Muscle layer of duodenum (tissue), 2 donors: ENCODE data around the gene DTNB.
"Not testable (repeated sequence)": the region's sequence is repeated elsewhere in the genome, so short reads cannot be mapped to it uniquely, and the experiment has no call there.

Experiments
- H3K27ac ChIP-seq: one replicate; pipeline ENCODE4 v1.7.0; 2013; ENCODE audit warnings: mild to moderate bottlenecking, low read length
- H3K27me3 ChIP-seq: one replicate; pipeline ENCODE4 v1.7.0; 2013; ENCODE audit warnings: low read depth, mild to moderate bottlenecking, control low read depth, low read length
- H3K36me3 ChIP-seq, 2 donors: one replicate each; pipeline ENCODE4 v1.7.0; 2013; ENCODE audit warnings: low read length in 2 of 2, control low read depth in 1 of 2, mild to moderate bottlenecking in 1 of 2; ENCODE audit not compliant: insufficient read depth in 2 of 2, control insufficient read depth in 1 of 2
- H3K4me1 ChIP-seq, 2 donors: one replicate each; pipeline ENCODE4 v1.7.0; 2013; ENCODE audit warnings: low read length in 2 of 2, mild to moderate bottlenecking in 2 of 2, control low read depth in 1 of 2, moderate library complexity in 1 of 2; ENCODE audit not compliant: insufficient read depth in 2 of 2, control insufficient read depth in 1 of 2
- H3K4me3 ChIP-seq, 2 donors: one replicate each; pipeline ENCODE4 v1.7.0; 2013; ENCODE audit warnings: low read length in 2 of 2, low read depth in 1 of 2, mild to moderate bottlenecking in 1 of 2
- H3K9me3 ChIP-seq, 2 donors: one replicate each; pipeline ENCODE4 v1.7.0; 2013; ENCODE audit warnings: low read length in 2 of 2, control low read depth in 1 of 2, mild to moderate bottlenecking in 1 of 2; ENCODE audit not compliant: control insufficient read depth in 1 of 2
- donor health status: healthy.

The DTNB gene

DNA sequence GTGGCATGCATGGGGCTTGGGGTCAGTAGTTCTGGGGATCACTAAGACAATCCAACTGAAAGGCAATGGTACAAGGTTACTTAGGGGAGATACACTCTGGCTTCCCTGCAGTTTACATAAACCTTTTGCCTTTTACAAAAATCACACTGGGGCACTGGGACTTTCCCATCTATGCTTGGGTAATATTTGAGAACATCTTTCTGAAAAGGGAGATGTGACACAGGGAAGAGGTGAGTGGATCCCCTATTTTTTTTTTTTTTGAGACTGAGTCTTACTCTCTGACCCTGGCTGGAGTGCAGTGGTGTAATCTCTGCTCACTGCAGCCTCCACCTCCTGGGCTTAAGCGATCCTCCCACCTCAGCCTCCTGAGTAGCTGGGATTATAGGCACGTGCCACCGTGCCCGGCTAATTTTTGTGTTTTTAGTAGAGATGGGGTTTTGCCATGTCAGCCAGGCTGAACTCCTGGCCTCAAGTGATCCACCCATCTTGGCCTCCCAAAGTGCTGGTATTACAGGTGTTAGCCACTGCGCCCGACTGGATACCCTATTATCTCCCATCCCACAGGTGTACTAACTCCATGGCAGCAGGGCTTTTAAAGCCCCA lies 248.8 kb downstream of the DTNB start:
- no peaks in the 10 kb centered on the region for H3K27me3 ChIP-seq

DNA sequence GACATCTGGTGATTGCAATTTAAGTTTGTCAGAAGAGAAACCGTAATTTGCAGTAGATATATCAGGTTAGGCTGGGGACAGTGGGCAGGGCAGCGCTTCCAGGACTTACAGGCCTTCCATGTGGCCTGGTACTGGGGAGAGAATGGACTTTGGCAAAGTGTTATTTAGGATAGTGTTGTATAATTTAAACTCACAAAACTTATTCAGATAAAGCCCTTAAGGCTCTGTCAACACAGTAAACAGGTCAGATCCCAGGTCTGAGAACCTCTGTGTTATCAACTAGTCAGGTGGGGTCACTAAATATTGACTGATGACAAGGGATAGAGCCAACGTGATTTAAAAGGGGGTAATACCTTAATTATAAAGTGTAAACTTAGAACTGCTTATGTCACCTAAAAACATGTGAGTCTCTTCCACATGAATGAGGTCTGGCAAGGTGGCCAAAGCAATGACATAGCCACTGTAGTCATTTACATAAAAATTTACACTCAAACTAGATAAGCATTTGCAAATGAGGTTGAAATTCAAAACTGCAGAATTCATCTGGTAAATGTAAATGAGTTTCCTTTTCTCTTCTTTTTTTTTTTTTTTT lies 251.5 kb downstream of the DTNB start:
- H3K36me3 ChIP-seq: no peaks in the 10 kb centered on the region
- H3K9me3 ChIP-seq: no peaks in the 10 kb centered on the region
- no peak overlapping the region for H3K4me3 ChIP-seq
- no peak overlapping the region for H3K27ac ChIP-seq
- H3K27me3 ChIP-seq: no peaks in the 10 kb centered on the region
- H3K4me1 ChIP-seq: no peaks in the 10 kb centered on the region

More for the DNA sequence above, 248.8 kb downstream of the DTNB start:
- Histone ChIP-seq H3K27ac (no peak overlapping the region), H3K36me3 (no peaks in the 10 kb centered on the region), H3K9me3 (no peaks in the 10 kb centered on the region), H3K4me3 (no peak overlapping the region), H3K4me1 (no peaks in the 10 kb centered on the region)

DNA sequence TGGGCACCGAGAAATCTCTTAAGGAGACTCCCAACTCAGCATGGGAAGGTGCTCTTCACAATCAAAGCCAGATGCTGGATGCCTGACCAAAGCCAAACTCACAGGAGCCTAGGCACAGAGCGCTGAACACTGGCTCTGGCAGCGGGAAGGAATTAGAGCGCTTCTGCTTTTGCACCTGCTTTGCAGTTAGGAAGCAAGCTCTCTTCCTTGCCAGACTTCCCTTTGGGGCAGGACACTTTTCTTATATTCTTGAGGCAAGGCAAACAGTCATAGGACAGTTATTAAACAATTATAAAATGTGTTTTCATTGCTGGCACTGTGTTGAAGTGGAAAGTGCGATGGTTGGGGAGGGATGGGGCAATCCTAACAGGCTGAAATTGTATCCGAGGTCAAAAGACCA lies 252.1 kb downstream of the DTNB start:
- H3K27ac ChIP-seq: no peak overlapping the region
- no peaks in the 10 kb centered on the region for H3K9me3 ChIP-seq
- no peaks in the 10 kb centered on the region for H3K4me1 ChIP-seq
- H3K4me3 ChIP-seq: no peak overlapping the region
- H3K36me3 ChIP-seq: no peaks in the 10 kb centered on the region
- H3K27me3 ChIP-seq: no peaks in the 10 kb centered on the region

DNA sequence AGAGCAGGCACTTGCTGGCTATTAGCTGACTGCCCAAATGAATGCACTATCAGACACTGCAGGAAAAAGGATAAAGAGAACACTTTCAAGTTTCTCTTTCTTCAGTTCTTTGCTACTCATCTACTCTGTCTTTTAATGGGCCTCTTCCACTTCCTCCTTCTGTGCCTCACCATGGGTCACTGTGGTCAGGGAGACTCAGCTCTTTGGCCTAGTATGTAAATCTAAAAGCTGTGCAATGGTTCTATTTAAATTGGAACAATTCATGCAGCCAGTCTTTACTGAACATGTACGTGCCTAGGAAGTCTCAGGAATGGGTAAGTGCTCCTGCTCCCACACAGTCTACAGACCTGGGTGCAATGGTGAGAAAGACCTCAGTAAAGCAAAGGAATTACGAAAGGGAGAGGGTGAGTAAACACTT lies 252.5 kb downstream of the DTNB start:
- Histone ChIP-seq H3K4me1 (no peaks in the 10 kb centered on the region), H3K4me3 (no peak overlapping the region), H3K27ac (no peak overlapping the region)

DNA sequence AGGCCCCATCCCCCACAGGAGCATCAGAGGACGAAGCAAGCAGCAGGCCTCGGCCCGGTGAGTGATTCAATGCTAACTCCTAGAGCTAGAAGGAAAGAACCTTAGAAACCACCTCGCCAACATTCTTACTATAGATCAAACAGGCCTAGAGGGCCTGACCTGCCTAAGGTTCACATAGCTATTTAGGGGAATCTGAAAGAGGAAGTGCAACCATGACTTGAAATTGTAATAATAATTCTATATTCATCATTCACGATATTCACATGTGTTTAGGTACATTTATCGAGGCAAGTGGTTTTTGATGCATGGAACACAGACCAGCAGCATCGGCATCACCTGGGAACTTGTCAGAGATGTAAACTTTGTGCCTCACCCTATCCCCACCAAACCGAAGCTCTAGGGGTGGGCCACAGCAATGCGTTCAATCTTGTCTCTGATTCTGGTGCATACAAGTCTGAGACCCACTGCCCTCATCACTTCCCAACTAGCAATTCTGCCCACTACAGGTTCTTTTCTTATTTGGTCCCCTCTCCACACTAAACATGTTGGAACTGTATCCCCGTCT lies 253.6 kb downstream of the DTNB start:
- Histone ChIP-seq H3K4me3 (no peak overlapping the region), H3K27ac (no peak overlapping the region)

More for the DNA sequence above, 252.5 kb downstream of the DTNB start:
- H3K36me3 ChIP-seq: no peaks in the 10 kb centered on the region
- no peaks in the 10 kb centered on the region for H3K9me3 ChIP-seq
- no peaks in the 10 kb centered on the region for H3K27me3 ChIP-seq

DNA sequence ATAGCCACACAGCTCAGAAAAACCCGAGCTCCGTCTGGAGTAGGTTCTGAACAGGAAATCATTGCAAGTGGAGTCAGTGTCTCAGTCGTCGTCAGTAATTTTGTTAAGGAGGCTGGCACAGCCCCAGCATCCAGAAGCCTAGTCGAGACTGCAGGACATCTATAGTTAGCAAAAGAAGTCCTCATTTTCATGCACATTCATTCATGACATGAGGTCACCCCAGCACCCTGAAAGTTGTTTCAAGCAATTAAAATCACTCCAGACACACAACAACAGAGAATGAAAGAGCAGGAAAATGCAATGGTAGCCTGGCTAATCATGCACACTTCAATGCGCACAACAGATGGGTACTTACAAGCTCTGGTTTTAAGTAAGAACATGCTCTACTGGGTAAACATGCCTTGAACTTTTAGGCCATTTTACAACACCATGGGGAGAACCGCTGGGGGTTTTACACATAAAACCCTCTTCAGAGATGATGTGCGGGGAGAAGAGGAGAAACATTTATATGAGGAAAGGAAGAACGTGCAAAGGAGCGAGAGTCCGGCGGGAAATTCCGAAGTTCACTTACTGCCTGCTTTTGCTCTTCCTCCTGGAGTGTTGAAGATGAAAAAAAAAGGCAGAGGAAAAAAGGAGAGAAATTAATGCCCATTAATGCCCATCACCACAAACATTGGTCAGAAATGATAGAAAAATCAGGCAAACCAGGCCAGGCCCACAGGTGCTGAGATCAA lies 254.3 kb downstream of the DTNB start:
- Histone ChIP-seq H3K4me1 (no peaks in the 10 kb centered on the region), H3K36me3 (no peaks in the 10 kb centered on the region), H3K27ac (no peak overlapping the region), H3K4me3 (no peak overlapping the region), H3K27me3 (no peaks in the 10 kb centered on the region), H3K9me3 (no peaks in the 10 kb centered on the region)

More for the DNA sequence above, 253.6 kb downstream of the DTNB start:
- Histone ChIP-seq H3K9me3 (no peaks in the 10 kb centered on the region), H3K4me1 (no peaks in the 10 kb centered on the region), H3K27me3 (no peaks in the 10 kb centered on the region), H3K36me3 (no peaks in the 10 kb centered on the region)

DNA sequence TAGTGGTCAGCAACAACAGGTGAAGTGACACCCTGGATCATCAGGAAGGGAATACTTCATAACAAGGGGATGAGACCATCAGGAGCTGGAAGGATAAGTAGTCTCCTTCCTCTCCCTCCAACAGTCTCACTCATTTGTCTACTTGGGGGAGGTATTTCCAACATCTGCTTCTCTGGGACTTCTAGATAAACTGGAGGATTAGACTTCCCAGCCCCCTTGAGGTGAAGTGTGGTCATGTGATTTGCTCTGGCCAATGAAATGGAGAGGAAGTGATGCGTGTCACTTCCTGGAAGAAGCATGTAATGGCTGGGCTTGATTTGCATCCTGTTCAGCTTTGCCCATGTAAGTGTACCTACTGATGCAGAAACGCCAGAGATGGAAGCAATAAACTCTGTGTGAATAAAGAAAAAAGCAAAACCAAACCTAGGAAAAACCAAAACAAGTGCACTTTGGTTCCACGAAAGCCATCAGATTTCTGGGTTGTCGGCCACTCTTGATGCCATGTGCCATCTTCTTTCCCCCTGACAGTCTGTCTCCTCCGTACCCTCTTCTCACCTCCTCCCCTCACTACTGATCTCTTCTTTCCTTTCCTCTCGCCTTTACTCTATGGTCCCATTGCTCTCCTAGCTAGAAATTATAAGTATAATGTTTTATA lies 255.5 kb downstream of the DTNB start:
- H3K4me1 ChIP-seq: no peaks in the 10 kb centered on the region
- no peaks in the 10 kb centered on the region for H3K36me3 ChIP-seq
- no peaks in the 10 kb centered on the region for H3K9me3 ChIP-seq
- no peak overlapping the region for H3K4me3 ChIP-seq
- H3K27ac ChIP-seq: no peak overlapping the region
- H3K27me3 ChIP-seq: no peaks in the 10 kb centered on the region

DNA sequence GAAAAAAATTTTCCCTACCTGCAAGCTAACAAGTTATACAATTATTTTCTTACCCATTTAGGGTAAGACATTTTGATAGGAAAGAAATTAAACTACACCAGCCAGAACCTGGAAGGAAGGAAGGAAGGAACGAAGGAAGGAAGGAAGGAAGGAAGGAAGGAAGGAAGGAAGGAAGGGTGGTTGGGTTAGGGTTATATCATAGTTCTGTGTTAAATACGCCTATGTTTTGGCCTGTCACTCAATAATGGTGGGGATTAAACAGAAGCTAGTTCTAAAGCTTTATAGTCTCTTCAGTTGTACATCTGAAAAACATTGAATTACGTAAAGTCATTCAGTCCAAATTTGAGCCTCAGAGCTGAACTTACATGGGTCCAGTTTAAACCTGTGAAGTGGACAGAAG lies 256.7 kb downstream of the DTNB start:
- no peaks in the 10 kb centered on the region for H3K9me3 ChIP-seq

DNA sequence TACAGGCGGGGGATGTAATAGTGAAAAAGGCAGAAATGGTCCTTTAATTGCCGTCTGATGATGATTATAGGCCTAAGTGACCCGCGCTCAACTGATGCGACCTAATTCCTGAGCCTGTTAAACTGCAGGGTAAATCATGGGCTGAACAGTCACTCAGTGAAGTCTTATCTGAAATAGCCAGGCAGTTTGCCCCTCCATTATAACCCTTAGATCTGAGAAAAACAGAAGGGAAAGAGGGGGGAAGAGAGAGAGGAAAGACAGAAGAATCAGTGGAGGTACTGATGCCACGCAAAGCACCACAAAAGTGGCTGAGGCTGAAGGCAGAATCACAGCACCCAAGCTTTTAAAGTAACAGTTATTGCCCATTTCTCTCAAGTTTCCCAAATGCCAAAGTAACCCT lies 258.6 kb downstream of the DTNB start:
- Histone ChIP-seq H3K9me3 (no peaks in the 10 kb centered on the region), H3K4me3 (no peak overlapping the region), H3K36me3 (no peaks in the 10 kb centered on the region), H3K4me1 (no peaks in the 10 kb centered on the region), H3K27me3 (no peaks in the 10 kb centered on the region), H3K27ac (no peak overlapping the region)

More for the DNA sequence above, 256.7 kb downstream of the DTNB start:
- Histone ChIP-seq H3K4me1 (no peaks in the 10 kb centered on the region), H3K27ac (no peak overlapping the region), H3K4me3 (no peak overlapping the region), H3K36me3 (no peaks in the 10 kb centered on the region), H3K27me3 (no peaks in the 10 kb centered on the region)

DNA sequence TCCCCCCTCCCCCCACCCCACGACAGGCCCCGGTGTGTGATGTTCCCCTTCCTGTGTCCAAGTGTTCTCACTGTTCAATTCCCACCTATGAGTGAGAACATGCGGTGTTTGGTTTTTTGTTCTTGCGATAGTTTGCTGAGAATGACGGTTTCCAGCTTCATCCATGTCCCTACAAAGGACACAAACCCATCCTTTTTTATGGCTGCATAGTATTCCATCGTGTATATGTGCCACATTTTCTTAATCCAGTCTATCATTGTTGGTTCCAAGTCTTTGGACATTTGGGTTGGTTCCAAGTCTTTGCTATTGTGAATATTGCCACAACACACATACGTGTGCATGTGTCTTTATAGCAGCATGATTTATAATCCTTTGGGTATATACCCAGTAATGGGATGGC lies 260.0 kb downstream of the DTNB start:
- not testable (repeated sequence) for H3K36me3 ChIP-seq, H3K27me3 ChIP-seq, H3K4me1 ChIP-seq, H3K9me3 ChIP-seq, H3K4me3 ChIP-seq, H3K27ac ChIP-seq

DNA sequence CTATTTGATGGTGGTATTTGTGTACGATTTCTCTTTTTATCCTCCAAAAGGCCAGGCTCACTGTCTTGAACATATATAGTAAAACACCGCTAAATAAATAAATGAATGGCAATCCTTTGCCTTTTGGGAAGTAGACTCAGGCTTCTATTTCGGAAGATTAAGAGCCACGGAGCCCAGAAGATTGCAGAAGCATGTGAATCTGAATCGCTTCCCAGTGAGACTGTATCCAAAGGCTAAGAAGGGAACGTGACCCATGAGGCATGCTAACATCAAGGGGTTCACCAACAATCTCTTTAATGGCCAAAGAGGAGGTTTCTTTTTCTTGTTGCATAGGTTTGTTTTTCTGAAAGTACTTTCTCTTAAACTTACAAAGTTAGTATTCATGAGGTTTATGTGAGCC lies 261.6 kb downstream of the DTNB start:
- Histone ChIP-seq H3K4me1 (no peaks in the 10 kb centered on the region), H3K27me3 (no peaks in the 10 kb centered on the region), H3K9me3 (no peaks in the 10 kb centered on the region), H3K36me3 (no peaks in the 10 kb centered on the region), H3K4me3 (no peak overlapping the region), H3K27ac (no peak overlapping the region)
